ENCODE results near the gene BCL2. TPM values are rescaled to one million over a fixed set of nuclear protein-coding genes. Genes with fewer than 3 reads are reported as not detected.
A peak's percentile ranks its signal among the peaks of the same experiment; 100 is the strongest.

BCL2 gene
- total RNA-seq, 1 experiment from 2014 or later, result 2.5 TPM

DNA sequence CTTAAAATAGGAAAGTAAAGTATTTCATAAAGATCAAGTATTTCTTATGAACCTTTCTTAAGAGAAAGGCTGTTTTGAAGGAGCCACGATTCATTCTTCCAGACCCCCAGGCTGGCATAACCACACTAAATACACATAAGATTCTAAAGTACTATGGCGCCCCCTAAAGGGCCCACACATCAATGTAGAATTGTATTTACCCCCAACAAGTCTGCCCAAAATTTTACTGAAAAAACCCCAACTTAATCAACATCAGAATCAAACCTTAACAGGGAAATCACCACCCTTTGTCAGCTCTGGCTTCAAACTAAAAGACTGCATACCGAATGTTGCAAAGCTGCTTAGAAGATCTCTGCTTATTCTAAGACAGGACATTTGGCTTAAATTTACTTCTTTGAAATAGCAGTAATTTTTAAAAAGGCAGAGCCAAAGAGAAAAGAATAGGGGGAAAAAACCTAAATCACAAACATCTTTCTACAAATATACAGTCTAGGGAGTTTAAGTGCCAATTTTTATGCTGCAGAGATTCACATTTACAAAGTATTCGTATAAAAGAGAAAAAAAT, 20.4 kb upstream of the BCL2 start:
- Histone ChIP-seq H3K9me2 (ENCODE audit: insufficient read depth) (no peaks in the 10 kb centered on the region), H3K9ac (ENCODE audit: low read length) (no peak overlapping the region), H3K27me3 (ENCODE audit: insufficient read depth, low read length) (no peaks in the 10 kb centered on the region), H3K36me3 (ENCODE audit: control insufficient read depth in 1 of 2, insufficient read depth in 2 of 2, low read length in 2 of 2) (peaks cover 11 to 29% of the 10 kb centered on the region in 2 experiments; a peak in 2 of 4 replicates), H3K4me2 (ENCODE audit: low read length) (no peak overlapping the region), H3K9me3 (ENCODE audit: control insufficient read depth in 1 of 2, insufficient read depth in 1 of 2, low read depth in 1 of 2, low read length in 2 of 2) (no peaks in the 10 kb centered on the region), H3K27ac (ENCODE audit: low read depth, low read length) (no peak overlapping the region), H2AFZ (ENCODE audit: low read depth, low read length, poor library complexity, severe bottlenecking) (no peak overlapping the region), H4K20me1 (ENCODE audit: insufficient read depth) (0 out of 2 replicates have a peak, but pooled peaks cover 3% of the 10 kb centered on the region), H3K4me1 (ENCODE audit: control insufficient read depth in 1 of 2, insufficient read depth in 2 of 2, low read length in 2 of 2) (peaks cover 10 to 15% of the 10 kb centered on the region in 2 experiments), H3K79me2 (ENCODE audit: insufficient read depth, low read length) (no peaks in the 10 kb centered on the region), H3K4me3 (replicated peaks in 1 of 2; ENCODE audit: low read depth in 1 of 2, low read length in 2 of 2) (no peak overlapping the region)
- ChIA-PET RAD21 (ENCODE audit: low non-redundant PET in 1 of 2, low total read pairs in 2 of 2, uncharacterized antibody in 2 of 2, unreplicated experiment in 2 of 2) (no interaction called here), POLR2A (no interaction called here), CTCF (interaction anchor here (0.7 to 3.1 kb wide), 10 partner anchors 13 to 324 kb away, joined by 3 to 16 read pairs (median 4); partner anchors contain the start of gene KDSR)
- no TSS peak for BruUV-seq (replicated peaks)
- intact Hi-C loops (cut with micrococcal nuclease), result loop anchor here (5.0 to 10.0 kb wide), 5 partner anchors 172 to 505 kb away; no protein-coding TSS in a partner anchor
- TF ChIP-seq CTCF (IDR thresholded peaks at IDR 0.05 in 2 of 3, conservative IDR thresholded peaks at IDR 0.05 in 1 of 3; ENCODE audit: borderline replicate concordance in 1 of 3, insufficient read depth in 1 of 3, low read depth in 2 of 3, low read length in 2 of 3) (peak; percentile 29 to 78 (median 68); a peak in 5 of 6 replicates), ZBTB33 (IDR thresholded peaks at IDR 0.05; ENCODE audit: extremely low read depth, insufficient replicate concordance, low read length) (no peak), RAD21 (IDR thresholded peaks at IDR 0.05; ENCODE audit: low read depth) (peak; percentile 41; the same call in 1 of the 2 replicates)
- DNase-seq (ENCODE audit: low read depth, low spot score) (peak; percentile 10), ATAC-seq (peak; percentile 57; the same call in 1 of the 2 replicates)
